HepG2 (cell line): ENCODE results near the gene LRIG1.

Experiments
- ATF7-NPFF ChIP-seq: sonication (generic); formaldehyde crosslinking; IDR thresholded peaks from 2 replicates; pipeline ENCODE4 v1.8.1; 2023; ENCODE audit warnings: mild to moderate bottlenecking, low read depth, missing genetic modification reagents, moderate library complexity
- TF ChIP-seq, protein P1 (sequence below): IDR thresholded peaks from 2 replicates; pipeline ENCODE4 v1.6.1; 2012; ENCODE audit warnings: inconsistent platforms

DNA sequence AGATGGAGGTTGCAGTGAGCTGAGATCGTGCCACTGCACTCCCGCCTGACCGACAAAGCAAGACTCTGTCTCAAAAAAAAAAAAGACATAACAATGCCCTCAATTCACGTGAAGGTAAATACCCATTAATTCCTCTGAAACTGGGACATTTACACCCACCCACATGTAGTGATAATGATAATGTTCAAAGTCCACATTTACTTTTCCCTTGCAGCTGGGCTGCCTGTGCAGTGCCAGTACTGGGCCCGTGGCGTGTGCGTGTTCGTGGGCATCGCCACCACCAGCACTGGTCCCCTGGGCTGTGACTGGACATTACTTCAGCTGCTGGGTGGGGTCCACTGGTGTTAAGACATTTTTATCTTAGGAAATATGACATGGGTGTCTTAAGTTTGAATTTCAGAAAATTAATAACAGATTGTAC is 156.4 kb downstream of the LRIG1 start:
- TF ChIP-seq ATF7-NPFF (CRISPR knock-in tag) = no peak
- TF ChIP-seq, protein P1, sequence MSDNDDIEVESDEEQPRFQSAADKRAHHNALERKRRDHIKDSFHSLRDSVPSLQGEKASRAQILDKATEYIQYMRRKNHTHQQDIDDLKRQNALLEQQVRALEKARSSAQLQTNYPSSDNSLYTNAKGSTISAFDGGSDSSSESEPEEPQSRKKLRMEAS = no peak
